GM19240 (cell line): ENCODE results near the gene SORCS2.

Experiments used
- DNase-seq: peaks from one replicate; pipeline ENCODE4 v3.0.0; 2011; ENCODE audit warnings: low spot score; ENCODE audit not compliant: insufficient read length

SORCS2 gene

DNA sequence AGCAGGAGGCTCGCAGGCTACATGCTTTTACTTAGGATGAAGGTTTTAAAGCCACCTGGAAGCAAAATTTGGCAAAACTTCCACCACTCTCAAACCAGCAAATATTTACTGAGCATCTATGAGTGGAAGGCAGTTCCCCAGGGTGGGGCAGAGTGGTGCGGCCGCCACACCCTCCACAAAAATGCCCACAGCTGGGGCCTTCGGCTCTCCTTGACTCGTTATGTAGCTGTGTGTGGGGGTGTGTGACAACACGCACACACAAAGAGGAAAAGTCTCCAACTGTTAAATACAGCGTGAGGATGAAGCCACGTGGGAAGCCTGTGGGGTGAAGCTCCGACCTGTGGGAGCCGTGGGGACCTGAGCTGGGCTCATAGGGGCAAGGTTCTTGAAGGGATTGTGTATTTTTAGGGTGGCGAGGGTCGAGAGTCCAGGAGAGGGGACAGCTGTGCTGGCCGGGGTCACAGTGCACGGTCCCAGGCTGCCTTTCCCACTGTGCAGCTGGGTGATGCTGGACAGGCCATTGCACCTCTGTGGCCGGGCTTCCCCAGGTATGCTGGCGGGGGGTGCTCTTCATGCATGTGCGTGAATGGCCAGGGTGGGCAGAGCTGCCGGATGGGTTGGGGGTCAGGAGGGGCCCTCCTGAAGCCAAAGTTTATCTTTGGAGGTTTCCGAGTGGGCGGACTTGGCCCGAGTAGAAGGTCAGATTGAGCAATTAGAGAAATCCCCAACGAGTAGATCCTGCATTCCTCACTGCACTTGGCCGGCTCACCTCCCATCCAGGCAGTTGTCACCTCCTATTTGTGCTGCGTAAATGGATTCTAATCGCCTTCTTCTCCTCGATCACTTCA lies 25.4 kb downstream of the SORCS2 start:
- no peak for DNase-seq

DNA sequence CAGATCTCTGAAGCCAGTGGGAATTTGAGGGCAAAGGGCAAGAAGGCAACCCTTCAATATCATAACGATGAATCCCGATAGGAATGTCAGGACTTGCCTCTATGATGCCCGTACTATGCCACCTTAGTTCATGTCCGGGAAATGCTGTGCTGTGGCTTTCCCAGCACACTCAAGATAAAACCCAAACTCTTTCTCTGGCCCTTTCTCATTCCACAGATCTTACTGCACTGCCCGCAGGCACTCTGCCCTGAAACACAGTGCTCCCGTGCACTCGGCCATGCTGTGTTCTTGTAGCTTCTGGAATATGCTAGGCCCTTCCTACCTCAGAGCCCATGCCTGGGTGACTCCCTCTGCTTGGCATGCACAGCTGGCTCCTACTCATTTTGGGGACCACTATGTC lies 26.3 kb downstream of the SORCS2 start:
- no peak for DNase-seq

DNA sequence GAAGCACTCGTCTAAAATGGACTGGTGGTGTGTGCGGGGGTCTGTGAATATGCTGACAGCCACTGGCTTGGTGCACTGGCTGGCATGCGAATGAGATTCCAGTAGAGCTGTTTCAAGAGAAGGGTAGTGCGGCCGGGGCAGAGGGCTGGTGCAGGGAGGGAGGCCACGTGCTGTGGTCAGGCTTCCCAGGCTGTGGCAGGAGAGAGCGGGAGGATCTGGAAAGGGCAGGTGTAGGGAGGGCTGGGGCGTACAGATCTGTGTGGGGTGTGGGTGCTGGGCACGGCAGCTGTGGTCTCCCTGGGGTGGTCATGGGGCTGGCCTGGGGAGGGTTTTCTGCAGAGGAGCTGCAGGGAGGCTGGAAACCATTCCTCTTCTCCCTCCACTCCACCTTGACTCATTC lies 30.2 kb downstream of the SORCS2 start:
- DNase-seq: no peak

DNA sequence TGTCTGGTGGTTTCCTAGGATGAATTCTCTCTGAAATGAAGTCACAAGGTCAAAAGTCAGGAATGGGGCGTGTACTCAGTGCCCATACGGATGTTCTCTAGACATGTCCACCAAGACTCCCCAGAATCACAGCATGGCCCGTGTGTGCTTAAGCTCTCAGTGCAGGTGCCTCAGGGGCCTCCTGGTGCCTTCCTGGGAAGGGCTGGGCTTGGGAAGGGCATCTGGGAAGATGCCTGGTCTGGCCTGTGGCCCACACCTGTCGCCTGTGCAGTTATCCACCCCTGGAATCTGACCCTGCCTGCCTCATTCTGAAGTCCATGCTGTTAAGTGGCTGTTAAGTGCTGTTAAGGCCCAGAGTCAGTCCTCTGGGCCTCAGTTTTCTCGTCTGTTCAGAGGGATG lies 31.2 kb downstream of the SORCS2 start:
- no peak for DNase-seq

DNA sequence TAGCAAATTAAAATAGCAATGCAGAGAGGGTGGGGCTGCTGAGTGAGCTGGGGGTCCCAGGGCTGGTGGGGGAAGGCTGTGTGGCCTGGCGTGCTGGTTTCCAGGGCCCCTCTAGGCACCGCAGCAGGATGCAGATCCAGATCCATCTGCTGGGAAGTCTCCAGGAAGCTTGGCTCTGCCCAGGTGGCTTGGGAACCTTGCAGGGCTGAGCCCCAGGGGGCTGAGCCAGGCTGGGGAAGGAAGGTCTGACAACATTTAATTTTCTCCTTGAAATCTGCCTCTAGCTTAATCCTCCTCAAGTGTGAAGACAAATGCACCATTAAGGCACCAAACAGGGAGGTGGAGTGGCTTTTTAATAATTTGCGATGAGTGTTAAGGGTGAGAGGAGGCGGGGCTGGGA lies 31.7 kb downstream of the SORCS2 start:
- DNase-seq: no peak

DNA sequence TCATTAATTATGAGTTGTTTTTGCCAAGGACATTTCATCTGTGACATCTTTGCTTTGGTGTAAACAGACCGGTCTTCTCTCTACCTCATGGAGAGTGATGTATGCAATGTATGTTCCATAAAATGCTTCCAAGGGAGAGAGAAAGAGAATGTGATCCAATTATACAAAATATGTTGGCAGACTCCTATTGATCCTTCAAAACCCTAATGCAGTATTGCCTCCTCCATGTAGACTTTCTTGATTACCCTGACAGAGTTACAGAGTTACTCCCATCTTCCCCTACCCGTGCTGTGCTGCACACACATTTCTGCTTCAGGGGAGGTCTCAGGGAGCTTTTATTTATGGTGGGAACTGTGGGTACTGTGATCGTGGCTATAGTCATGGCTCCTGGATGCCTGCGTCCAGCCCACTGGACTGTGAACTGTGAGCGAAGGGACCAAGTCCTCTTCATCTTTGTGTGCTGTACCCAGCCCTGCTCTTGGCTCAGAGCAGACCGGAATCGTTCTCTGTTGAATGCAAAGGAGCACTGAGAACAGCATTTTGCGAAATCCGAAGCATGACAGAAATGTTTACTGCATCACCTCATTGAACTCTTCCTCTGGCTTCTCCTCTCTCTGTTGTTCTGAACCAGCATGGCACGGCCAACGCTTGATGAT lies 32.7 kb downstream of the SORCS2 start:
- DNase-seq: no peak

DNA sequence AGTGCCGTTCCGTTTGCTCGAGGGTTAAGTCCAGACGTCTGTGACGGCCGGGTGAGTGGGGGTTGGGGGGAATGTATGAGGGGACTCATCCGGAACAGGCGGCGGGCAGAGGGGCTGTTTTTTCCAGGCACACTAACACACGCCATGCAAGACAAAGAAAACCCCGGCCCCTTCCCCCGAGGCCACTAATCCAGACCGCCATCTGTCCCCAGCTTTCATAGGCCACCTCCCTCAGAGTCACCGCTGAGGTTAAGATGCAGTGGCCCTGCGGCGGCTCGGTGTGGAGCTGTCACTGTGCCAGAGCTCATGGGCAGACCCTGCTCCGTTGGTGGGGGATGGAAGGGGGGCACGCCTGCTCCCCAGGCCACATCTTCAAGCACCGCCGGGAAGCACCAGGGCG lies 34.1 kb downstream of the SORCS2 start:
- no peak for DNase-seq

DNA sequence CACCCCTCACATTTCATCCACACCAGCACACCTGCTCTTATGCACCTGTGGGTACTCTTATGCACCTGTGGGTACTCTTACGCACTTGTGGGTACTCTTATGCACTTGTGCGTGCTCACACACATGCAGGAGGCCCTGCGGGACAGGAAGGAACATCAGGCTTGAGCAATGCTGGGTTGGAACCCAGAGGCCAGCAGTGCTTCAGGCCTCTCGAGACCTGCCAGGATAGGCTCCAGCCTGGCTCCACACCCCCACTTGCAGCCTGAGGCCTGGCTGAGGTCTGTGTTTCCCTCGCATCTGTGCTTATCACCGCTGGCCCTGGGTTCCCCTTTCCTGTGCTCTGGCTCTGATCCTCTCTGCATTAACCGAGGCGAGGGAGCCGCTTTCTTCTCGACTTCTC lies 34.7 kb downstream of the SORCS2 start:
- no peak for DNase-seq

DNA sequence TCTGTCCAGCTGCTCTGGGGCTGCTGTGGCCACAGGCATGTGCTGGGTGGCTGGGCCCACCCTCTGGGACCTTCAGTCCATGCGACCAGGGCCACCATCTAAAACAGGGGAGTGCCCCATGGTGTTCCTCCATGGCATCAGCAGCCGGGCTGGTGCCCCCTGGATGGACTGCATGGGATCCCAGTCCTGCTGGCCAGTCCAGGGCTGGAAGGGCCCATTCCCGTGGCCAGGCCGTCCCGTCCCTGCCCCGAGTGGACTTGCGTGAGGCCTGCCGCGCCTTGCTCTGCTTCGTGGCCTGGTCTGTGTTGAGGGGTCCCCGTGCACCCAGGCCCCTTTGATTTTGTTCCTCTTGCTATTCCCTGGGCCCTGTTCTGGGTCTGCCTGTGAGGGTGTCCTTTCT lies 36.4 kb downstream of the SORCS2 start:
- DNase-seq: no peak

DNA sequence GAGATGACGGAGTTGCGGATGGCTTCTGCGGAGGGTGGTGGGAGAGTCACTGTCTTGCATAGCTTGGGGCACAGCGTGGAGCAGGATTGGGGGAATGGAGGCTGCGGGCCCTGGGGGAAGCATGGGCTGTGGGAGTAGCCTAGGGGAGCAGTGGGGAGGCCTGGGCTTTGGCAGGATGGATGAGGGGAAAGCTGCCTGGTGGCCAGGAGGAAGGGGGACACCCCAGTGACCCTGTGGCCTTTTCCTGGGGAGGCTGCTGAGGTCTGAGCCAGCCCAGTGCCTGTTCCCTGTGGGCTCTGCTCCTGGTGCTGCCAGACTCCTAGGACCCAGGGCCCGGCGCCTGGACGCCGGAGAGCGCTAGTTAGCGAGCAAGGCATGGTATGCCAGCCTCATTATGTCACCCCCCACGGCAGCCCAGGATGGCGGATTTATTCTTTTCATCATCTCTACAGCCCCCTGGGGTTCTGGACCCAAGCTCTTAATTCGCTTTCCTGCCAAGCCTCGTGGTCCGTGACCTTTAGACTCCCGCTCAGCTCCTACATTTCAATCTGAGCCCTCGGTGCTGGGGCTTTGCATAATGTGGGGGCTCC lies 39.8 kb downstream of the SORCS2 start:
- DNase-seq: no peak

DNA sequence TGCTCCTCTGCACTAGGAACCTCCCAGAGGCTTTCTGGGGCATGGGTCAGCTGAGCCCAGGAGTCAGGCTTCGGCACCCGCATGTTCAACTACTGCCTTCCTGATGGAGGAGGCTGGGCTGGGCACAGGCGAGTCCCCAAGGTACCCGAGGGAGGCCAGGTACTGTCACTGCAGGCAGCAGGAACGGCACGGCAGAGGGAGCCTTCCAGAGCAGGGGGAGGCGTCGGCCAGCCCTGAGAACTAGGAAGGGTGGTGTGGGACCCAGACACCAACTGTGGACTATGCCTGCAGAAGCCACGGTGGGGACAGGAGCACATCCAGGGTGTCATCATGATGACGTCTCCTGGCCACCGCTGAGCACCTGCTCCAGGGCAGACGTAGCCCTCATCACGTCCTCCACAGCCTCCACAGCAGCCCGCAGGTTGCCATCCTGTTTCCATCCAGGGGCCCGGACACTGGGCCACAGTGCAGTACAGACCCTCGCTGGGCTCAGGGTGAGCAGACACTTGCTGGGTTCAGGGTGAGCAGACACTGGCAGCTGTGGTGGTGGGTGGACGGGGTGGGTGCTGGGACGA lies 40.8 kb downstream of the SORCS2 start:
- DNase-seq: no peak

DNA sequence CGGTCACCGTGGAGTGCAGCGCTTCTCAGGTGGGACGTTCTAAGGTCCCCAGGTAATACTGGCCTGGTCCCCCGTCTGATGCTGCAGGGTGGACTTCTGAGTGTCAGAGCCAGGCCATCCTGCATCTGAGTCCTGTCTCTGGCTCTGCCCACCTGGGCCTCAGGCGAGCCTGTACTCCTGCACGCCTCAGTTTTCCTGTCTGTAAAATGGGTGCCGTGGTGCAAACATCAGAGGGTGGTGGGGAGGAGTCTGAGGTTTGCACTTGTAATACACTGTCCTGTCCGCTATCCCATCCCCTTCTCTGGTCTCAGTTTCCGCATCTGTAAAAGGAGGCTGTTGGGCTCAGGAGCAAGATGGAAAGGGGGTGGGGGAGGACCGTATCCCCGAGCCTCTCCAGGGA lies 41.3 kb downstream of the SORCS2 start:
- DNase-seq: no peak

DNA sequence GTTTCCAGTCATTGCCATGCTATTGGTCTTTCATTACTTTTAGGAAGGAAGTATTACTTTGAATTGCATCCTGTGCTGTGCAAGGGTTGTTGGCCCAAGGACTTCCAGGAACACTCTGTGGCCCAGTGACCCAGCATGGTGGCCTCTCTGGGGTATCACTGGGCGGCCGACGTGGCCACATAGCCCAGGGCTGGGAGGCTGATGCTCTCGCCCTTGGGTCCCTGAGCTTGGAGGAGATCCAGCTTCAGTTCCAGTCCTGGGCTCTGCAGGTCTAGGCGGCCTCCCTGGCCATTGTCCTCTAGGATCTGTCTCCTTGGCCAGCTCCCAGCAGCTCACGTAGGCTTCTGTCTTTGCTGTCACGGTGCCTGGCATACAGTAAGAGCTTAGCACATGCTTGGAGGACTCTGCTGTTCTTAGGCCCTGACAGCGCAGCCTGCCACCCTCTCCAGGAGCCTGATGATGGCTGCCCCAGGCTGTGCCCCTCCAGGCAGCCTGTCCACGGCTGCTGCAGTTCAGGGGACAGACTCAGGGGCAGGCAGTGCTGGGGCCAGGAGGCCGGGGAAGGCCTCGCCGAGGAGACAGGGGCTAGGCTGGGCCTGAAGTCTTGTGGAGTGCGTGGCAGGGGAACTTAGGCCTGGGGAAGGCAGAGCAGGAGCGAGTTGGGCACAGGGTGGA lies 42.2 kb downstream of the SORCS2 start:
- no peak for DNase-seq

DNA sequence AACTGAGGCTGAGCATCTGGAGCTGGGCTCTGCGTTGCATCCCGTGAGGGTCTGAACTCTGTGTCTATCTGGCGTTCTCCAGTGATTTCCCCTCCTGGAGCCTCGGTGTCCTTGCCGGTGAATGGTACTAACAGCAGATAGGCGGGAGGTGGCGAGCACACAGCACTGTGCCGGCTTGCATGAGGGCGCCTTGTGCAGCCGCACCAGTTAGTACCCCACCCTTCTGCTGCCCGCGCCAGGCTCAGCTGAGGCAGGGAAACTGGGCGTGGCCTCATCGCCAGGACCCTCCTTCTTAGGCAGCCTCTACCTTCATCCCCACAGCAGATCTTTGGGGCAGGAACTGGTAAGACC lies 42.7 kb downstream of the SORCS2 start:
- no peak for DNase-seq

DNA sequence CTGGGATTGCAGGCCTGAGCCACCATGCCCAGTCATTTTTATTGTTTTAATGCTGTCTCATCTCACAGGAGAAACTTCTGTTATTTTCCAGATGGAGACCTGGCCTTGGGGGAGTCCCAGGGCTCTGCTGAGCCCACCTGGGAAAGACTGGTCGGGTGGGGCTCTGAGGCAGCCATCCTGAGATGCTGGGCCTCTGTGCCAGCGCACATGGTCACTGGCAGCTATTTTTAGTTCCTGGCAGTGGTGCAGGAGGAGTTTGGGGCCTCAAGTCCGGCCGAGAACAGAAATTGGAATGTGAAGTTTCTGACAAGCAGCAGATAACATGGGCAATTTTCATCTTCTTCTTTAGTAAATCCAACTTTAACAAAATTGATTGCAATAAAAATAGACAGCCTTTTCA lies 44.5 kb downstream of the SORCS2 start:
- no peak for DNase-seq

DNA sequence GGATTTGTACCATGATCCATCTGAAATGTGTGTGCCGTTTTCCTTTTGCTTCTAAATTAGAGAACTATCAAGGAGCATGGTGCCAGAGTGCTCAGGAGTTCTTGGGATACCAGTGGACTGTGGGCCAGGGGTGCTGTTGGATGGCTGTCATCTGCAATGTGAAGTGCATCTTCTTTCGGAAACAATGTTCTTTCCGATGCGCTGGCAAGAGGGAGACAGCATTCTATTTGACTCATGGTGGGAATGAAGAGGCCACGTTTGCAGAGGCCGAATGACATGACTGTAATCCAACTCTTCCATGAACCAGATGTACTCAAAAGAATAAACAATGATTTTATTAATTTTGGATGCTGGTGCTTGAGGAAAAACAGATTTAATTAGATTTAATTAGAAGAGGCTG lies 45.5 kb downstream of the SORCS2 start:
- no peak for DNase-seq

DNA sequence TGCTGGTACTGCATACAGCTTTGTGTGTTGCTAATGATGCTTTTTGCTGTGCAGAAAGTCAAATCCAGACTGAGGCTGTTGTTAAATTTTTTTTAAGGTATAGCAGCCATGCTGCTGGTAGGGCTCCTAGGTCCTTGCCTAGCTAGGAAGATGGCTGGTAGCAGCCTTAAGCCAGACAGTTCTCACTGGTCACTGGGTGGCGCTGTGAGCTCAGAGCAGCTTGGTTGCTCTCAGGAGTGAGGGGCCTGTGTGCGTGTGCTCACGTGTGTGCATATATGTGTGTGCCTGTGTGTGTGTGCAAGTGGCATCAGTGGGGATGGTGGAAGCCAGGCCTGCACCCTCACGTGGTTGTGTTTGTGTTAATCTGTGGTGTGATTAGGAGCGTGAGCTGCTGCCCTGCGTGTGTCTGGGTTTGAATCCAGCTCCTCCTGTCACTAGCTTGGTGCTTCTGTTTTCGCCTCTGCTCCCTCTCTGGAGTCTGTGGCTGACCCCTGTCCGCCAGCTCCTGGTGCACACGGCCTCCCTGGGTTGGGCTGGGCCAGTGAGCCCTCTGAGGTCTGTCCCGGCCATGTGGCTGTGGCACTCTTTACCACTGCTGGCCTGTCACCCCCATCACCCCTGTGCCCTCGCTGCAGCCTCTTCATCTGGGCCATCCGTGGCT lies 46.1 kb downstream of the SORCS2 start:
- DNase-seq: no peak

DNA sequence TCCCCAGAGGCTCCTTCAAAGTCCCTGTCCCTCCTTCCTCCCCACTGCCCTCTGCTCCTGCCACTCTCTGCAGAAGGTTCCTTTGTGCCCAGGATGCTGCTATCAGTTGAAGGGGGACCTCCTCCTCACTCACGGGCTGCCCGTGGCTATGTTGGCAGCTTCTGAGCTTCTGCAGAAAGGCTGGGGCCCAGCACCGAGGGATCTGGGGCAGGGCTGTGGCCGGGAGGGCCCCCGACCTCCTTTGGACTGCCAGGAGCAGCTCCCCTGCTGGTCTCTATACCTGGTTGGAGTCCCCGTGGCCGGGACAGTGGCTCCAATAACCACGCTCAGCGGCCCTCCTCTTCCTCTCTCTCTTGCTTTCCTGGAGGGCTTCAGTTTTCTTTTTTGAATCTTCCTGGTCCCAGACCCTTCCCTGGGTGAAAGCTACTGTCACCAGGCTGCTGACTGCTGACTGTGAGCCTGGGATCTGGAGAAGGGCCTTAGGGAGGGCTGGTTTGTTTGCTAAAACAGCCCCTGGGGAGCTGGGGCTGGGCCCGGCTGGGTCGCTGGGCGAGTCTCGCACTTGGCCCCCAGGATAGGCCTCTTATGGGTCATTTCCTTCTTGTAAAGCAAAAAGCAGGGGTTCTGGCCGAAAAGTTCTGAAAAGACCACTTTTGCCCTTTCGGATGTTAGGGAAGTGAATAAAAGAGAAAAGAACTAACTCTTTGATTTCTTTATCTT lies 46.9 kb downstream of the SORCS2 start:
- DNase-seq: no peak

DNA sequence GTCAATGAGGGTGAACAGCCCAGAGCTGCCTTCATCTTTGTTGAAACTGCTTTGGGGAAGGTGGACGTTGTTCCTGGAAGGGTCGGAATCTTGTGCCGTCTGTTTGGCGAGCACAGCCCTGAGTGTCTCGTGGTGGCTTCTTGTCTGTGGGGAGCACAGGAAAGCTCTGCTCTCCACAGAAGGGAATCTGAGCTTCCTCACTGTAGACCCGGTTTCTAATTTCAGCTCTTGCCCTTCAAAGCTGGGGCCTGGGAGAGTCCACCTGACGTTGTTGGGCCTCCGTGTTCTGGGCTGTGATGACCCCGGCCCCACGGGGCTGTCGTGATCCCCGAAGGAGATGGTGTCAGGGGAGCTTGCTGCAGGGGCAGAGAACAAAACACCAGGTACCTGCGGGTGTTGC lies 47.5 kb downstream of the SORCS2 start:
- no peak for DNase-seq

DNA sequence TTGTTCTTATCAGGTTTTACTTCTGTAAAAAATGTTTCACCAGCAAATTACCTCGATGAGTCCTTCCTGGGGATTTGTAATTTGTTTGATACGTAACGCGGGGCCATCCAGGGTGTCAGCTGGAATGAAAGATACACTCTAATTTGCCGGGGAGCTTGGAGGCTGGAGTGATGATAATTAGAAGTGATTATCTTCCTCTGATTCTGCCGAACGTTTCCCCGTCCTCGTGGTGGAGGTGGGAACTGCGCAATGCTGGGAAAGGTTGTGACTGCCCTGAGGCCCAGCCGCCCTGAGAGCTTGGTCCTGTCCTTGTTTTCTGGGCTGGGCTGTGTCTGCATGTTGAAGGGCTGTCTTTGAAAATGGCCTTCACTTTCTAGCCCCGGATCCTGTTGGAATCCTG lies 48.0 kb downstream of the SORCS2 start:
- no peak for DNase-seq
